Measurements from ENCODE around the gene CBLN1.

CBLN1 gene

GRCh38 chr16:49277766-49278566 is 3.7 kb downstream of the CBLN1 start:
- no peaks in the 10 kb centered on the region for H3K9me3 ChIP-seq (ENCODE audit: insufficient read depth, low read length)
- H3K4me1 ChIP-seq (ENCODE audit: insufficient read depth, insufficient read length): peaks cover 18% of the 10 kb centered on the region
- no peak overlapping the region for H3K4me3 ChIP-seq (ENCODE audit: insufficient read length, low read depth)
- no peaks in the 10 kb centered on the region for H3K36me3 ChIP-seq (ENCODE audit: insufficient read depth, insufficient read length, low read length)
- no peak overlapping the region for H3K9ac ChIP-seq (ENCODE audit: insufficient read length, low read depth)
- H3K27me3 ChIP-seq (ENCODE audit: insufficient read depth, insufficient read length): peaks cover 71% of the 10 kb centered on the region
- DNase-seq (ENCODE audit: low read depth, low spot score): no peak
- TF ChIP-seq SUZ12 (IDR thresholded peaks at IDR 0.05; ENCODE audit: extremely low read depth, insufficient read depth, insufficient read length) (no peak), YY1 (IDR thresholded peaks at IDR 0.05; ENCODE audit: insufficient read depth, insufficient read length) (no peak), ZNF274 (IDR thresholded peaks at IDR 0.05; ENCODE audit: low read depth, low read length) (no peak)

GRCh38 chr16:49277386-49277742 is 4.3 kb downstream of the CBLN1 start:
- TF ChIP-seq SUZ12 (IDR thresholded peaks at IDR 0.05; ENCODE audit: extremely low read depth, insufficient read depth, insufficient read length) (no peak), YY1 (IDR thresholded peaks at IDR 0.05; ENCODE audit: insufficient read depth, insufficient read length) (no peak), ZNF274 (IDR thresholded peaks at IDR 0.05; ENCODE audit: low read depth, low read length) (no peak)
- H3K9ac ChIP-seq (ENCODE audit: insufficient read length, low read depth): no peak overlapping the region
- H3K27me3 ChIP-seq (ENCODE audit: insufficient read depth, insufficient read length): peaks cover 76% of the 10 kb centered on the region

GRCh38 chr16:49276646-49277385 is 4.8 kb downstream of the CBLN1 start:
- Histone ChIP-seq H3K9me3 (ENCODE audit: insufficient read depth, low read length) (no peaks in the 10 kb centered on the region), H3K4me3 (ENCODE audit: insufficient read length, low read depth) (no peak overlapping the region), H3K4me1 (ENCODE audit: insufficient read depth, insufficient read length) (peaks cover 18% of the 10 kb centered on the region), H3K36me3 (ENCODE audit: insufficient read depth, insufficient read length, low read length) (no peaks in the 10 kb centered on the region), H3K9ac (ENCODE audit: insufficient read length, low read depth) (peak overlapping the region; percentile 28), H3K27me3 (ENCODE audit: insufficient read depth, insufficient read length) (peaks cover 76% of the 10 kb centered on the region)
- no peak for DNase-seq (ENCODE audit: low read depth, low spot score)
- no peak for TF ChIP-seq YY1 (IDR thresholded peaks at IDR 0.05; ENCODE audit: insufficient read depth, insufficient read length)
- no peak for TF ChIP-seq ZNF274 (IDR thresholded peaks at IDR 0.05; ENCODE audit: low read depth, low read length)
- no peak for TF ChIP-seq SUZ12 (IDR thresholded peaks at IDR 0.05; ENCODE audit: extremely low read depth, insufficient read depth, insufficient read length)

More at GRCh38 chr16:49277386-49277742, 4.3 kb downstream of the CBLN1 start:
- Histone ChIP-seq H3K36me3 (ENCODE audit: insufficient read depth, insufficient read length, low read length) (no peaks in the 10 kb centered on the region), H3K4me1 (ENCODE audit: insufficient read depth, insufficient read length) (peaks cover 18% of the 10 kb centered on the region), H3K9me3 (ENCODE audit: insufficient read depth, low read length) (no peaks in the 10 kb centered on the region), H3K4me3 (ENCODE audit: insufficient read length, low read depth) (no peak overlapping the region)
- DNase-seq (ENCODE audit: low read depth, low spot score): no peak

- TF ChIP-seq ZNF274 (IDR thresholded peaks at IDR 0.05; ENCODE audit: low read depth, low read length): no peak
- H3K36me3 ChIP-seq (ENCODE audit: insufficient read depth, insufficient read length, low read length): no peaks in the 10 kb centered on the region
- no peak overlapping the region for H3K9ac ChIP-seq (ENCODE audit: insufficient read length, low read depth)
- H3K4me3 ChIP-seq (ENCODE audit: insufficient read length, low read depth): no peak overlapping the region
- no peak for DNase-seq (ENCODE audit: low read depth, low spot score)
- peaks cover 15% of the 10 kb centered on the region for H3K4me1 ChIP-seq (ENCODE audit: insufficient read depth, insufficient read length)
- H3K9me3 ChIP-seq (ENCODE audit: insufficient read depth, low read length): no peaks in the 10 kb centered on the region
- H3K27me3 ChIP-seq (ENCODE audit: insufficient read depth, insufficient read length): peaks cover 72% of the 10 kb centered on the region
These were observed 5.8 kb downstream of the CBLN1 start for GRCh38 chr16:49275870-49276269.

GRCh38 chr16:49275050-49275730 is 6.4 kb downstream of the CBLN1 start:
- peaks cover 15% of the 10 kb centered on the region for H3K4me1 ChIP-seq (ENCODE audit: insufficient read depth, insufficient read length)
- no peak for TF ChIP-seq SUZ12 (IDR thresholded peaks at IDR 0.05; ENCODE audit: extremely low read depth, insufficient read depth, insufficient read length)
- no peak for TF ChIP-seq ZNF274 (IDR thresholded peaks at IDR 0.05; ENCODE audit: low read depth, low read length)
- no peak for TF ChIP-seq YY1 (IDR thresholded peaks at IDR 0.05; ENCODE audit: insufficient read depth, insufficient read length)
- peak overlapping the region; percentile 33 for H3K9ac ChIP-seq (ENCODE audit: insufficient read length, low read depth)
- no peaks in the 10 kb centered on the region for H3K36me3 ChIP-seq (ENCODE audit: insufficient read depth, insufficient read length, low read length)
- peaks cover 66% of the 10 kb centered on the region for H3K27me3 ChIP-seq (ENCODE audit: insufficient read depth, insufficient read length)
- H3K4me3 ChIP-seq (ENCODE audit: insufficient read length, low read depth): peak overlapping the region; percentile 34
- DNase-seq (ENCODE audit: low read depth, low spot score): no peak
- H3K9me3 ChIP-seq (ENCODE audit: insufficient read depth, low read length): no peaks in the 10 kb centered on the region

- DNase-seq (ENCODE audit: low read depth, low spot score): no peak
- no peaks in the 10 kb centered on the region for H3K36me3 ChIP-seq (ENCODE audit: insufficient read depth, insufficient read length, low read length)
- H3K27me3 ChIP-seq (ENCODE audit: insufficient read depth, insufficient read length): peaks cover 60% of the 10 kb centered on the region
- TF ChIP-seq SUZ12 (IDR thresholded peaks at IDR 0.05; ENCODE audit: extremely low read depth, insufficient read depth, insufficient read length) (no peak), ZNF274 (IDR thresholded peaks at IDR 0.05; ENCODE audit: low read depth, low read length) (no peak), YY1 (IDR thresholded peaks at IDR 0.05; ENCODE audit: insufficient read depth, insufficient read length) (no peak)
- peaks cover 13% of the 10 kb centered on the region for H3K4me1 ChIP-seq (ENCODE audit: insufficient read depth, insufficient read length)
- no peaks in the 10 kb centered on the region for H3K9me3 ChIP-seq (ENCODE audit: insufficient read depth, low read length)
- peak overlapping the region; percentile 33 for H3K9ac ChIP-seq (ENCODE audit: insufficient read length, low read depth)
- peak overlapping the region; percentile 34 for H3K4me3 ChIP-seq (ENCODE audit: insufficient read length, low read depth)
These were observed 7.0 kb downstream of the CBLN1 start for GRCh38 chr16:49274591-49274990.

- no peak for DNase-seq (ENCODE audit: low read depth, low spot score)
- Histone ChIP-seq H3K9ac (ENCODE audit: insufficient read length, low read depth) (no peak overlapping the region), H3K27me3 (ENCODE audit: insufficient read depth, insufficient read length) (peaks cover 51% of the 10 kb centered on the region), H3K36me3 (ENCODE audit: insufficient read depth, insufficient read length, low read length) (no peaks in the 10 kb centered on the region), H3K4me1 (ENCODE audit: insufficient read depth, insufficient read length) (peaks cover 11% of the 10 kb centered on the region), H3K9me3 (ENCODE audit: insufficient read depth, low read length) (no peaks in the 10 kb centered on the region), H3K4me3 (ENCODE audit: insufficient read length, low read depth) (no peak overlapping the region)
- no peak for TF ChIP-seq ZNF274 (IDR thresholded peaks at IDR 0.05; ENCODE audit: low read depth, low read length)
- no peak for TF ChIP-seq YY1 (IDR thresholded peaks at IDR 0.05; ENCODE audit: insufficient read depth, insufficient read length)
- TF ChIP-seq SUZ12 (IDR thresholded peaks at IDR 0.05; ENCODE audit: extremely low read depth, insufficient read depth, insufficient read length): no peak
These were observed 7.9 kb downstream of the CBLN1 start for GRCh38 chr16:49273771-49274170.
